Uterus (tissue), 2 donors: ENCODE measurements around the gene RPL18.

Experiments
- POLR2A ChIP-seq, 2 donors: fragments of 450-650 bp; IDR thresholded peaks; one replicate each; pipeline ENCODE4 v1.6.1; 2016; ENCODE audit warnings: antibody characterized with exemption in 2 of 2, mild to moderate bottlenecking in 1 of 2, moderate library complexity in 1 of 2
- TF ChIP-seq, protein P1 (sequence below), 4 experiments: fragments of 200-600 bp in 2 of 4; fragments of 450-650 bp in 2 of 4; sonication (generic) in 2 of 4; IDR thresholded peaks; one replicate each; pipeline ENCODE4 v1.5.1; 2016 to 2019; ENCODE audit warnings: antibody characterized with exemption in 4 of 4, mild to moderate bottlenecking in 2 of 4, moderate library complexity in 1 of 4

DNA sequence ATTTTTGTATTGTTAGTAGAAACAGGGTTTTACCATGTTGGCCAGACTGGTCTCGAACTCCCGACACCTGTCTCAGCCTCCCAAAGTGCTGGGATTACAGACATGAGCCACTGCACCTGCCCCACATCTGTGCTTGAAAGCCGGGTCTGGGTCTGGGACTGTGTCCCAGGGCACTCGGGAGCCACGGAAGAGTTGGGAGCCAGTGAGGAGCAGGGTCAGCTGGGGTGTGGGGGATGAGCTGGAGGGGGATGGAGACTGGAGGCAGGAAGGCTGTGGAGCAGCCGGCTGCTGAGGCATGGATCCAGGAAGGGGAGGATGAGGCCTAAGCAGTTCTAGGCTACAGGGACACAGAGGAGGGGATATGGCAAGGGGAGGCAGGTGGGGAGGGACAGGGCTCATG is 23.1 kb downstream of the RPL18 start:
- TF ChIP-seq, protein P1, sequence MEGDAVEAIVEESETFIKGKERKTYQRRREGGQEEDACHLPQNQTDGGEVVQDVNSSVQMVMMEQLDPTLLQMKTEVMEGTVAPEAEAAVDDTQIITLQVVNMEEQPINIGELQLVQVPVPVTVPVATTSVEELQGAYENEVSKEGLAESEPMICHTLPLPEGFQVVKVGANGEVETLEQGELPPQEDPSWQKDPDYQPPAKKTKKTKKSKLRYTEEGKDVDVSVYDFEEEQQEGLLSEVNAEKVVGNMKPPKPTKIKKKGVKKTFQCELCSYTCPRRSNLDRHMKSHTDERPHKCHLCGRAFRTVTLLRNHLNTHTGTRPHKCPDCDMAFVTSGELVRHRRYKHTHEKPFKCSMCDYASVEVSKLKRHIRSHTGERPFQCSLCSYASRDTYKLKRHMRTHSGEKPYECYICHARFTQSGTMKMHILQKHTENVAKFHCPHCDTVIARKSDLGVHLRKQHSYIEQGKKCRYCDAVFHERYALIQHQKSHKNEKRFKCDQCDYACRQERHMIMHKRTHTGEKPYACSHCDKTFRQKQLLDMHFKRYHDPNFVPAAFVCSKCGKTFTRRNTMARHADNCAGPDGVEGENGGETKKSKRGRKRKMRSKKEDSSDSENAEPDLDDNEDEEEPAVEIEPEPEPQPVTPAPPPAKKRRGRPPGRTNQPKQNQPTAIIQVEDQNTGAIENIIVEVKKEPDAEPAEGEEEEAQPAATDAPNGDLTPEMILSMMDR (IDR thresholded peaks at IDR 0.05): no peak
- no peak for TF ChIP-seq POLR2A (IDR thresholded peaks at IDR 0.05)
